ENCODE measurements around the gene KRTAP10-12.

The KRTAP10-12 gene

GRCh38 chr21:44699502-44700001, 2.6 kb downstream of the KRTAP10-12 start:
- no peak for DNase-seq (ENCODE audit: low read depth)

- DNase-seq (ENCODE audit: low read depth), result no peak
Measured at GRCh38 chr21:44700101-44701022, 3.4 kb downstream of the KRTAP10-12 start.

- no peak for DNase-seq (ENCODE audit: low read depth)
Measured at GRCh38 chr21:44701023-44701400, 4.0 kb downstream of the KRTAP10-12 start.

- no peak for DNase-seq (ENCODE audit: low read depth)
Measured at GRCh38 chr21:44701541-44701940, 4.6 kb downstream of the KRTAP10-12 start.

- no peak for DNase-seq (ENCODE audit: low read depth)
Measured at GRCh38 chr21:44702111-44702972, 5.4 kb downstream of the KRTAP10-12 start.

GRCh38 chr21:44702973-44703730, 6.2 kb downstream of the KRTAP10-12 start:
- no peak for DNase-seq (ENCODE audit: low read depth)

GRCh38 chr21:44703731-44704635, 7.0 kb downstream of the KRTAP10-12 start:
- no peak for DNase-seq (ENCODE audit: low read depth)

GRCh38 chr21:44704636-44705001, 7.6 kb downstream of the KRTAP10-12 start:
- DNase-seq (ENCODE audit: low read depth), result no peak

GRCh38 chr21:44706026-44706705, 9.2 kb downstream of the KRTAP10-12 start:
- no peak for DNase-seq (ENCODE audit: low read depth)

- DNase-seq (ENCODE audit: low read depth), result no peak
Measured at GRCh38 chr21:44706706-44707581, 10.0 kb downstream of the KRTAP10-12 start.

GRCh38 chr21:44708213-44708865, 11.4 kb downstream of the KRTAP10-12 start:
- no peak for DNase-seq (ENCODE audit: low read depth)

GRCh38 chr21:44708866-44709425, 12.0 kb downstream of the KRTAP10-12 start:
- no peak for DNase-seq (ENCODE audit: low read depth)

GRCh38 chr21:44709426-44710293, 12.7 kb downstream of the KRTAP10-12 start:
- no peak for DNase-seq (ENCODE audit: low read depth)

GRCh38 chr21:44710294-44710665, 13.3 kb downstream of the KRTAP10-12 start:
- DNase-seq (ENCODE audit: low read depth), result no peak

GRCh38 chr21:44710756-44711326, 13.9 kb downstream of the KRTAP10-12 start:
- no peak for DNase-seq (ENCODE audit: low read depth)

GRCh38 chr21:44711327-44712202, 14.6 kb downstream of the KRTAP10-12 start, which contains the start of gene TSPEAR:
TSS of gene TSPEAR (minus strand) at chr21:44711572. CDS start at chr21:44711514, 58 bp downstream.
- no peak for DNase-seq (ENCODE audit: low read depth)

Measured in GM04503 (cell line).